Gastrocnemius medialis (tissue), 4 donors: ENCODE measurements around the gene MBNL1.

Experiments
- CTCF ChIP-seq, 5 experiments: fragments of 450-650 bp in 3 of 5; fragments of 200-600 bp in 2 of 5; sonication (generic) in 2 of 5; IDR thresholded peaks in 4 of 5; conservative IDR thresholded peaks in 1 of 5; 1 replicate in 4 of 5; 2 replicates in 1 of 5; pipeline ENCODE4 v1.5.1; 2016 to 2019; ENCODE audit warnings: antibody characterized with exemption in 5 of 5, mild to moderate bottlenecking in 3 of 5, moderate library complexity in 3 of 5
- POLR2A ChIP-seq, 2 donors: fragments of 450-650 bp; IDR thresholded peaks; one replicate each; pipeline ENCODE4 v1.6.1; 2017; ENCODE audit warnings: antibody characterized with exemption in 2 of 2, mild to moderate bottlenecking in 2 of 2, moderate library complexity in 2 of 2

DNA sequence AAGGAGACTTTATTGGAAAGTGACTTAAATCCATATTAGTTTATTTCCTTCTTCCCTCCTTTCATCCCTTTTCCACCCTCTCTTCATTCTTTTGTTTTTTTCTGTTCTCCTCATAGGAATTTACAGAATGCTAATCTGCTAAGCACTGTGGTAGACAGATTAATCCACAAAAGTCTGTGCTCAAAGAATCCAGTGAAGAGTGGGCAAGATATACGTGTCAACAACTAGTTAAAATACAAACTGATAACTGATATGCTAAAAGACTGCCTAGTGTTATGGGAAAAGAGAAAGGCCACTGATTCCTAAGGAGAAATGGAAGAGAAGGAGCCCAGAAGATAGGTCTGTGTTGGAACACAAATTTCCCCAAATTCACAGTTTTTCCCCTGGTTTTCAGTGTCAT is 202.2 kb downstream of the MBNL1 start:
- no peak for TF ChIP-seq POLR2A (IDR thresholded peaks at IDR 0.05)
- TF ChIP-seq CTCF (IDR thresholded peaks at IDR 0.05 in 4 of 5, conservative IDR thresholded peaks at IDR 0.05 in 1 of 5): no peak
